DMS153 treated with DMSO at 0.1 percent for 48 hours (cell line): ENCODE measurements around the gene SYTL3.

Source experiments
- DNase-seq: peaks from one replicate; lab custom pipeline; 2025; ENCODE audit not compliant: unreplicated experiment; lab: John Stamatoyannopoulos, UW

SYTL3 gene

GRCh38 chr6:158771399-158772152 is 121.7 kb downstream of the SYTL3 start:
- no peak for DNase-seq

GRCh38 chr6:158772172-158772571 is 122.3 kb downstream of the SYTL3 start:
- no peak for DNase-seq

- DNase-seq = no peak
Observed at GRCh38 chr6:158772851-158773371, 123.1 kb downstream of the SYTL3 start.

GRCh38 chr6:158773581-158774449 is 124.0 kb downstream of the SYTL3 start:
- no peak for DNase-seq

GRCh38 chr6:158774717-158775449 is 125.0 kb downstream of the SYTL3 start:
- no peak for DNase-seq

- DNase-seq = no peak
Observed at GRCh38 chr6:158775832-158776231, 126.0 kb downstream of the SYTL3 start.

- no peak for DNase-seq
Observed at GRCh38 chr6:158776737-158777136, 126.9 kb downstream of the SYTL3 start.

GRCh38 chr6:158777510-158777909 is 127.7 kb downstream of the SYTL3 start:
- no peak for DNase-seq

- DNase-seq = no peak
Observed at GRCh38 chr6:158778005-158778527, 128.2 kb downstream of the SYTL3 start.

- DNase-seq = no peak
Observed at GRCh38 chr6:158780246-158780884, 130.5 kb downstream of the SYTL3 start.

- no peak for DNase-seq
Observed at GRCh38 chr6:158780988-158781691, 131.3 kb downstream of the SYTL3 start.

GRCh38 chr6:158781692-158782373 is 132.0 kb downstream of the SYTL3 start:
- no peak for DNase-seq

GRCh38 chr6:158782432-158783166 is 132.7 kb downstream of the SYTL3 start:
- DNase-seq = no peak

- DNase-seq = no peak
Observed at GRCh38 chr6:158783167-158783450, 133.3 kb downstream of the SYTL3 start.

- no peak for DNase-seq
Observed at GRCh38 chr6:158783851-158784250, 134.0 kb downstream of the SYTL3 start.

GRCh38 chr6:158784505-158784904 is 134.7 kb downstream of the SYTL3 start:
- DNase-seq = no peak

GRCh38 chr6:158785036-158785435 is 135.2 kb downstream of the SYTL3 start:
- DNase-seq = no peak

- DNase-seq = no peak
Observed at GRCh38 chr6:158786645-158787304, 136.9 kb downstream of the SYTL3 start.
